Thyroid gland (tissue), 4 donors: ENCODE results near the gene SIM2.

ENCODE experiments used
- POLR2A ChIP-seq, 2 donors: fragments of 450-650 bp; IDR thresholded peaks; one replicate each; pipeline ENCODE4 v1.6.1; 2017; ENCODE audit warnings: antibody characterized with exemption in 2 of 2, mild to moderate bottlenecking in 2 of 2, moderate library complexity in 1 of 2
- TF ChIP-seq, protein P1 (sequence below), 6 experiments: fragments of 200-600 bp in 3 of 6; fragments of 450-650 bp in 3 of 6; sonication (generic) in 3 of 6; IDR thresholded peaks; one replicate each; pipeline ENCODE4 v1.5.1; 2016 to 2019; ENCODE audit warnings: antibody characterized with exemption in 6 of 6, mild to moderate bottlenecking in 2 of 6, inconsistent platforms in 1 of 6, moderate library complexity in 1 of 6

- TF ChIP-seq, protein P1, sequence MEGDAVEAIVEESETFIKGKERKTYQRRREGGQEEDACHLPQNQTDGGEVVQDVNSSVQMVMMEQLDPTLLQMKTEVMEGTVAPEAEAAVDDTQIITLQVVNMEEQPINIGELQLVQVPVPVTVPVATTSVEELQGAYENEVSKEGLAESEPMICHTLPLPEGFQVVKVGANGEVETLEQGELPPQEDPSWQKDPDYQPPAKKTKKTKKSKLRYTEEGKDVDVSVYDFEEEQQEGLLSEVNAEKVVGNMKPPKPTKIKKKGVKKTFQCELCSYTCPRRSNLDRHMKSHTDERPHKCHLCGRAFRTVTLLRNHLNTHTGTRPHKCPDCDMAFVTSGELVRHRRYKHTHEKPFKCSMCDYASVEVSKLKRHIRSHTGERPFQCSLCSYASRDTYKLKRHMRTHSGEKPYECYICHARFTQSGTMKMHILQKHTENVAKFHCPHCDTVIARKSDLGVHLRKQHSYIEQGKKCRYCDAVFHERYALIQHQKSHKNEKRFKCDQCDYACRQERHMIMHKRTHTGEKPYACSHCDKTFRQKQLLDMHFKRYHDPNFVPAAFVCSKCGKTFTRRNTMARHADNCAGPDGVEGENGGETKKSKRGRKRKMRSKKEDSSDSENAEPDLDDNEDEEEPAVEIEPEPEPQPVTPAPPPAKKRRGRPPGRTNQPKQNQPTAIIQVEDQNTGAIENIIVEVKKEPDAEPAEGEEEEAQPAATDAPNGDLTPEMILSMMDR (IDR thresholded peaks at IDR 0.05) = no peak
- TF ChIP-seq POLR2A (IDR thresholded peaks at IDR 0.05) = no peak
These were observed 97.2 kb downstream of the SIM2 start for GRCh38 chr21:36796070-36796469.
